NCI-H2081 (cell line): Measurements from ENCODE around the gene DRG2.

Experiments used
- DNase-seq, 2 experiments: peaks; one replicate each; lab custom pipeline; 2025; lab: John Stamatoyannopoulos, UW

Gene DRG2

DNA sequence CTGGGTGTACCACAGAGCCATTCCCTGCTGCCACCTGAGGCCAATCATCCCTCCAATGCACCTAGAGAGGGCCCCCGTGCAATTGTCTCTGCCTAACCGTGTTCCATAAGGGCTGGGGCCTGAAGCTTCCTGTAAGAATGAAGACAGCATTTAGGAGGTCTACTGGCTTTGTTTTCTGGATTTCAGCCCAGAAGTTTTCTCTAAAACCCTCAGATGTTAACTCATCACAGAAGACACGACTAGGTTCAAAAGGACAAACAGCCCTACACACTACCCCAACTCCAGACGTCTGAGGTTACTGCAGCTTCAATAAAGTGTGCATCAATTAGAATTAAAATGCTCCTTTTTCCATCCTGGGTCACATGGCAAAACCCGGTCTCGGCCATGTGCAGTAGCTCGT, 10.8 kb upstream of the DRG2 start:
- no peak for DNase-seq

DNA sequence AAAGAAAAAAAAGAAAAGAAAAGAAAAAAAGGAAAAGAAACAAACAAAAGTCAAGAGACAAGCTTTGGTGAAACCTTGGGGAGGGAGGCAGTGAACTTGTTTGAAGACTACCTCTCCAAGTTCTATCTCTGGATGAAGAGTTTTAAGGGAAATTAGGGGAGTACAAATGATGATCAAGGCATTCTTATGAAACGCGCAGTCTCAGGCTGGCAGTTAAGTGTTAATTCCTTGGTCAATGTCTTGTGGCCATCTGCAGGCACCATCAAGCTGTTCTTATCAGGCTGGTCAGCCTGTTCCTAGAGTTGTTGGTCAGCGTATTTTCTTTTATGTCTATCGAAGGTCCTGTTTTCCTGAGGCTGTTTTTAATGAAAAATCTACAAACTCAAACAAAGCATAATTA, 8.2 kb upstream of the DRG2 start:
- no peak for DNase-seq

DNA sequence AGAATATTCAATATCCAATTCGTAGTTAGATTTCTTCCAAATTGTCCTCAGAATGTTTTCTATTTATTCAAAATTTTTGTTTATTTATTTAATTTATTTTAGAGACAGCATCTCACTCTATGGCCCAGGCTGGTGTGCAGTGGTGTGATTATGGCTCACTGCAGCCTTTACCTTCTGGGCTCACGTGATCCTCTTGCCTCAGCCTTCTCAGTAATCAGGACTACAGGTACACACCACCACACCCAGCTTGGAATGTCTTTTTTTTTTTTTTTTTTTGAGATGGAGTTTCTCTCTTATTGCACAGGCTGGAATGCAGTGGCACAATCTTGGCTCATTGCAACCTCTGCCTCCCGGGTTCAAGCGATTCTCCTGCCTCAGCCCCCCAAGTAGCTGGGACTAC, 3.5 kb upstream of the DRG2 start:
- DNase-seq = no peak

DNA sequence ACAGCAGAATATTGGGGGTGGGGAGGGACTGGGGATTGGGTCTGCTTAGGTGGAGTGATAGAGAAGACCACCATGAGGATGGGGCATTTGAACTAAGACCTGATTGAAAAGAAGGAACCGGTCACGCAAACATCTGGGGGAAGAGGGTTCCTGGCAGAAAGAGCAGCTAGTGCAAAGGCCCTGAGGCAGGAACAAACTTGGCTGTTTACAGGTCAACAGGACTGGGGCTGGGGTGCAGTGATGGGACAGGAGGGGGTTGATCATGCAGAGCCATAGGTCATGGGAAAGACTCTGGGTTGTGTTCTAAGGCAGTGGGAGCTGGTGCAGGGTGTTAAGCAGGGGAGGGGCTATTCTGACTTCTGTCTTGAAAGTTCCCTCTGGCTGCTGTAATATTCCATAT, 1.9 kb downstream of the DRG2 start:
- DNase-seq = no peak

DNA sequence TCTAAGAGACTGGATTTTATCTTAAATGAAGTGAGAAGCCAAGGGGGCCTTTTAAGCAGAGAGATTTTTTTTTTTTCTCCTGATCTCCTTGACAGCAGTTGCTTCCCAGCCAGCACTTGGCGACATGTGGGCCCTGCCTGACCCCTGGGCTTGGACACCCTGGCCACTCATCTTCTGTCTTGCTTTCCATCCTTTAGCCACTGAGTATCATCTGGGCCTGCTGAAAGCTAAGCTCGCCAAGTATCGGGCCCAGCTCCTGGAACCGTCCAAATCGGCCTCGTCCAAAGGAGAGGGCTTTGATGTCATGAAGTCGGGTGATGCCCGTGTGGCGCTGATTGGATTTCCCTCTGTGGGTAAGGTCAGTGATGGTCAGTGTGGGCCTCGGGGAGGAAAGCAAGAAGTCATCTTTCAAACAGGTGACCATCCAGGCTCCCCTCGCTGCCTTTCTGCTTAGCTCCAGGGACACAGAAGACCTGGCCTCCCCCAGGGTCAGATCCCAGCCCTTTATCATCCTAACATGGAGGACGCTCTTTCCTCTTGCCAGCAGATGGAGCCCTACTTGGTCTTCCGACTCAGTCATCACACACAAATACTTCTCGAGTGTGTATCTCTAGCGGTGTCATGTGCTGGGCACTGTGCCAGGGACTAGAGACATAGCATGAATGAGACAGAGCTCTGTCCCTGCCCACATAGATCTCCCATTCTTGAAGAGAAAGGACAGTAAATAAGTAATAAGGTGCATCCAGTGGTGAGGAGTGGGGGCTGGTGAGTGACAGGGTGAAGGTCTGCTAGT, 6.1 kb downstream of the DRG2 start:
- DNase-seq = peak in 1 of 2 experiments; percentile 5

DNA sequence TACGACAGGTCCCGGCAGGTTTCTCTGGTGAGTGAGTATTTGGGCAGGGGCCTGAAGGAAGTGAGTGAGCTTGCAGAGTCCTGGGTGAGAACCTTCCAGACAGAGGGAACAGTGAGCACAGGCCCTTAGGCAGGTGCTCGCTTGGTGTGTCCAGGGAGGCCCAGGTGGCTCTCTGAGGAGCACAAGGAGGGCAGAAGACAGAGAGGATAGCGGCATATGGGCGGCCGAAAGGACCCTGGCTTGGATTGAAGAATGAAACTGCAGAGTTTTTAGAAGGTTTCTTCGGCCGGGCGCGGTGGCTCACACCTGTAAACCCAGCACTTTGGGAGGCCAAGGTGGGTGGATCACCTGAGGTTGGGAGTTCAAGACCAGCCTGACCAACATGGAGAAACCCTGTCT, 6.7 kb downstream of the DRG2 start:
- DNase-seq = no peak

DNA sequence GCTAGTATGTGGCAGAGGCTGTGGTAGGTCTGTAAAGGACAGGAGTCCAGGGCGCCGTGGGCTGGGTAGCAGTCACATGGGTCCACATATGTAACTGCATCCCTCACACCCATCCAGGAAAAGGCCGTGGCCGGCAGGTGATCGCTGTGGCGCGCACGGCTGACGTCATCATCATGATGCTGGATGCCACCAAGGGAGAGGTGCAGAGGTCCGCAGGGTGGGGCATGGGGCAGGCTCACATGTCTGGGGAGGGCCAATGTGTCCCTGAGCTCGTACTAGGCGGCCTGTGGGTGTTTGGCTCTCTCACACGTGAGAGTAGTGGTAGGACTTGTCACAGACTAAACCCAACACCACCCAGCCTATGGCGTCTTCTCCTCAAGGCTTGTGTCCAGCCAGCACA, 11.8 kb downstream of the DRG2 start:
- DNase-seq = no peak

DNA sequence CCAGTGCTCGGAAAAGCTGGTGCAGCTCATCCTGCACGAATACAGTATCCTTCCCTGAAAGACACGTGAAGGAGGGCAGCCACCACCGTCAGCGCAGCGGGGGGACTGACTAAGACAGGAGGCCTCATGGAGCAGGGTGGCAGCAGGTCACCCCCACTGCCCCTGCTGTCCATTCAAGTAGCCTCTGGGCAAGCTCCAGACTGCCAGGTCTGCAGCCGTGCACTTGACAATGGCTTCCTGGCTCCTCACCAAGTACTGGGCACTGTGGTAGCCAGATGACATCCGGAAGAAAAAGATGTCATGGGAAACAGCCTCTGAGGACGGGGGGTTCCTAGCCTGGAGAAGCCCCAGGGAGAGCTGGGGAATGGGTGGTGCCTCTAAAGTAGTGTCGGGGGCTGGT, 12.9 kb downstream of the DRG2 start:
- no peak for DNase-seq

DNA sequence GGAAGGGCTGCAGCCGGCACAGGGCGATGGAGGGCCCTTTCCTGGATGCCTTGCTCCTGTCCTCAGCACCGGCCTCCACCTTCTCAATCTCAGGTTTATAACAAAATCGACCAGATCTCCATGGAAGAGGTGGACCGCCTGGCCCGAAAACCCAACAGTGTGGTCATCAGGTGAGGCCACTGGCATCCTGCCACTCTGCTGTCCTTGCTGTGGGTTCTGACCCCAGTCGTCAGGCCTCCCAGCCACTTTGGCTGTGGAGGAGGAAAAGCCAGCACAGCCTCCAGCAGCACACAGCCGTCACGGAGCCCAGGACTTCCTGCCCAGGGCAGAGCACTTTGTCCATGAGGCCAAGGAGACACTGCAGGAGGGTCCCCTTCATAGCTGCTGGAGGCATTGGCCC, 14.1 kb downstream of the DRG2 start:
- no peak for DNase-seq

DNA sequence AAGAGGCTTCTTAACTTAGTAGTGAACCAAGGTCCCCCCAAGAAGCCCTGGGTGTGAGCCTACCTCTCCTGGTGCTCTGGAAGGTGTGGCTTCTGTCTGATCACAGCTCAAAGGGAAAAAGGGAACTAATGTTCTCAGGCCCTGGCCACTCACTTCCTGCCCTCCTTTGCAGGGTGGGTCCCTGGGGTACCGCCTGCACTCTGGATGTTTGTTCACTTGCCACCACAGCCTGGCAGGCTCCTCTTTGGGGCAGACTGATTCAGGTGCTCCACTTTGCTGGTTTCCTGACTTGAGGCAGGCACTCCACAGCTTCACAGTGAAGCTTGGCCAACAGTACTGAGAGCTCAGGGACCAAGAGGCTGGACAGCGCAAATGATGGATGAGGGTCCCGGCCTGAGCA, 14.9 kb downstream of the DRG2 start:
- DNase-seq = no peak

DNA sequence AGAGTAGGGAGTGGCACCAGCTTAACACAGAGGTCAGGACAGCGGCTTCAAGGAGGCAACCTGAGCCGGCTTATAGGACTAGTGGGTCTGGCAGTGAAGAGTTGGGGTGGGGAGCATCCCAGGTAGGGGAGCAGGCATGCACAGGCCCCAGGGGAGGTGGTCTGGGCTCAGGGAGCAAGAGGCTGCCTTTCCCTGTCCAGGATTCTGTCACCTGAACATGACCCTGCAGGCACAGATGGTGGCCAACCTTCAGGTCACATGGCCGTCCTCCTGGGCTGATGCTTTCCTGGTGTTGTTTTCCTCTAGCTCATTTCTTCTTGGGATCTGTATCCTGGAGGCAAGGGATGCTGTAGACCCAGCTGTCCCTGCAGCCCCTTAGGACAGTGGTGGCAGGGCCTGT, 17.3 kb downstream of the DRG2 start:
- no peak for DNase-seq

DNA sequence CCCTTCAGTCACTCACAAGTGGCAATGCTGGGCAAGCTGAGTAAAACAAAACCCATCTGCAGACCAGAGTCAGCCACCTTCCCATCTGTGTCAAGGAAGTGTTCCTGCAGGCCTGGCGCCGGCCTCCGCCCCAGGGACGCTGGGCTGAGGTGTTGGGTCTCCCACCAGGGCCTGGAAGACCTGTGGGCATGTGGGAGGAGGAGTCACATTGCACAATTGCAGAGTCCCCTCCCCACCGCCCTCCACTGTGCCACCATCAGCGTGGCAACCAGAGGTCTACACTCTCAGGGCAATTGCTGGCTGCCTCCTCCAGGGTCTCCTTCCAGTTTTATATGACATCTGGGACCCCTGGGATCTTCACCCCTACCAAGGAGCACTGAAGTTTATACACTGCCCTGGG, 17.8 kb downstream of the DRG2 start:
- no peak for DNase-seq

DNA sequence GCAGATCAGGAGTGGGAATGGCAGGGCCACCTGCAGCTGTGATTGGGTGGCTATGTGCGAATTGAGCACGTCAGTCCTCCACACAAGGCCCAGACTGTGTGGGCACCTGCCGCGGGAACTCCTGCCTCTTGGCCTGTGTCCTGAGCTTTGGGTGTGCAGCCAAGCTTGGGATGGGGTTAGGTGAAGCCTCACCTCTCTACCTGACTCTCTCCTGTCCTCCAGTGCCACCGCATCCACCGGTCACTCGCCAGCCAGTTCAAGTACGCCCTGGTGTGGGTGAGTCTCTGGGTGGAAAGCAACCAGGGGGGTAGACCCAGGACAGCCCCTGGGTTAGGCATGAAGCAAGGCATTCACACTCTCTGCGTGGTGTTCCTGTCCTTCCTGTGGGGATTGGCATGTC, 18.5 kb downstream of the DRG2 start:
- DNase-seq = no peak

DNA sequence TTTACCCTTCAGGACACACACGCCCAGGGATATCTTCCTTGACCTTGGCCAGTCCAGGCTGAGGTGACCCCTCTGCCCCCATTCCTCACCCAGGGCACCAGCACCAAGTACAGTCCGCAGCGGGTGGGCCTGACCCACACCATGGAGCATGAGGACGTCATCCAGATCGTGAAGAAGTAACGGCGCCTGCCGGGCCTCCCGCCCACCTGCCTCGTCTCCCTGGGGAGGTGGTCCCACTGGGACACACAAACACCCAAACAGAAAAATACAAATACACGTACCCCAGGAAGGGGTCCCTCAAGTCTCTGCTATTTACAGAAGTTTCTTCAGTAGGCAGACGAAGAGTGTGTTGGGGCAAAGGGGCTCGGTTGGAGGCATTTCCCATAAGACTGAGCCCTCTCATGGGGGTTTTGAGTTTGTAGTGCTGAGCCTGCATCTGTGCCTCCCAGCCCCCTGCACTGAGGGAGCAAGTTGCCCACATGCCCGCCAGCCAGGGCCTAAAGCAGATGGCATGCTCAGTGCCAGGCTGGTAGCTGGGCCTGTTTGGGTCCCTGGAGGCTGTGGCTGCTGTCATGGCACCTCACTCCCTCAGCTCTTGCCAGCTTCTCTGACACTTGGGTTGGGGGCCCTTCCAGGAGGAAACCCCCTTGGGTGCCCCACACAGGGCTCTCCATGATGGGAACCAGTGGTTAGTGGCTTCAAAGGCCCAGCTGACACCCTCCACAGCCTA, 19.5 kb downstream of the DRG2 start:
- DNase-seq = no peak

DNA sequence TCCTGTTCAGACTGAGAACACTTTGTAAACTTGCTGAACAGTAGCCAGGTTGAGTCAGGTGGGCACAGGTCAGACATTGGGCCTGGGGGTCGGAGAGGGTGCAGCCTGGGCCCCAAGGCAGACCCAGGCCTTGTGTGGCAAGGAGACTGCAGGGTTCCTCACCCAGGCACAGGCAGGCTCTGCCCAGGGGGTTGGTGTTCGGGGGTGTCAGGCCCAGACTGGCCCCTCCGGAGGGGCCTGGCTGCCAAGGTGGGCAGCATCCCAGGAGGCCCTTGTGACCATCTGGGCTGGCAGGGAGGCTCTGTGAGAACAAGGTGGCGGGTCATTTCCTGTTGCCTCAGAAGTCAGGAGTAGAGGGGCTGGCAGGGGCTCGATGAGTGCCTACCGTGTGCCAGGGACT, 20.2 kb downstream of the DRG2 start:
- no peak for DNase-seq

DNA sequence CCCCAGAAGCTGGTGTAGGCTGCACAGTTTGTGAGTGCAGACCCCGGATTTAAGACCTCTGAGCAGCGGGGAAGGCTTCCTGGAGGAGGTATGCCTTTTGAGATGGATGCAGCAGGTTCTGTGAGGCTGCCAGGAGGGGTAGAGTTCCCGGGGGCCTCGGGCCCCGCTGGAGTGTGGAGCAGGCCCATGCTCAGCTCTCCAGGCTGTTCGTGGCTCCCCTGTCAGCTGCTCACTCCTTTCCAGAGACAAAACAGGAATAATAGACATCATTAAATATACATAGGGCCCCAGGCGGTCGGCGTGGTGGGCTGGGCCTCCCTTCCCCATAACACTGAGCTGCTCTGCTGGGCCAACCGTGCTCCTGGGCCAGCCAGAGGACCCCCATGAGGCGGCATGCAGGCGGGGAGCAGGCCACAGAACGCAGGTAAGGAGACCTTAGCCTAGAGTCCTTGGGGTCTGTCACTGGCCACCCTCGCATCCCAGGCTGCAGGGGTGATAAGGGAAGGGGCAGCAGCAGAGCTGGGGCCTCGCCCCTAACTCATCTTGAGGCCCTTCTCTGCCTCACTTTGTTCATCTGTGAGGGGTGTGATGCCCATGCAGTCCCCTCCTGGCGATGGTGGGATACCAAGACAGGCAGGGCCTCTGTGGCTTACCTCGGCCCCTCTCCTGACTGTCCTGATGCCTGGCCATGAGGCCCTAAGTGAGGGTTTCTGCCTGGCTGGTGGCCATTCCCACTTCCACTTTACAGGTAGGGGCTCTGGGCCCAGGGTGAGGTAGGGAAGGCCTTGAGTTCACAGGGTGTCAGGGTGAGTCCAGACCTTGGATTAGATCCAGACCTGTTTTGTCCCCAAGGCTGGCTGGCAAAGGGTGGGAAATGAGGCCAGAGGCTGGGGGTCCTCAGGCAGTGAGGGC, 20.9 kb downstream of the DRG2 start, which contains the start of gene MYO15A:
Gene MYO15A (plus strand): TSS at position 356 of the 912 bp plus-strand sequence. CDS start 10,045 bp downstream, outside the sequence.
- DNase-seq = no peak

DNA sequence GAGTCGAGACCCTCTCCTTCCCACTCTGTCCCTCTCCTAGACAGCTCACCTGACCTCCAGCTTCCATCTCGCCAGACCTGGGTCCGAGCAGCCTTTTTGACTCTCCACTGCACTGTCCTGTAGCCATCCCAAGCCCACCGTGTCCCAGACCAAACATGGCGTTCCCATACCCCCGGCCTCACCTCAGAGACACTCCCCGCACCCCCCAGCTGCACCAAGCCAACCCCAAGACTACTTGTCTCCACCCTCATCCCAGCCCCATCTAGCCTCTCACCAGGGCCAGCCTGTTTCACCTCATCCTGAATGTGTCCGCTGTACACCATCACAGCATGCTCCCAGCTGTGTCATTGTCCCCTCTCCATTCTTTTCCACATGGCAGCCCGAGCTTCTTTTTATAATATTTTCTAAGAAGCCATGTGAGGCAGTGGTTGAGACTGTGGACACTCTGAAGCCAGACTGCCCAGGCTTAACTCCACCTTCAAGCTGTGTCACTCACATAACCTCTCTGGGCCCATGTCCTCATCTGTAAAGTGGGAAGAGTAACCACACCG, 22.3 kb downstream of the DRG2 start:
- DNase-seq = no peak

DNA sequence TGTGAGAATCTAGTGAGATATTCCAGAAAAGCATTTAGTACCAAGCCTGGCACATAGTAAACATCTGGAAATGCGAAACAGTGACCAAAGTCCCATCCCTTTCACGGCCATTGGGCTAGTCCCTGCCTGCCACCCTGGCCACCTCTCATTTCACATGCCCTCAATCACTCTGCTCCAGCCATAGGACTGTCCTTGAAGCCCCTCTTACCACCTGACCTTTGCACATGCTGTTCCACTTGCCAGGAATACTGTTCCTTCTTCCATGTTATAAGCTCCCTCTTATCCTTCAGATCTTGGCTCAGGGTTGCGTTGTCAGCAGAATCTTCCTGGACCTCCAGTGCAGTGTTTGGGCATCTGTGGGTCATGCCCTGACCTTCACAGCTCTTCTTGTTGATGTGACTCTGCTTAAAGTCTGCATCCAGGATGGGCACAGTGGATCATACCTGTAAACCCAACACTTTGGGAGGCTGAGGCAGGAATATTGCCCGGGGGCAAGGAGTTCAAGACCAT, 22.9 kb downstream of the DRG2 start:
- DNase-seq = no peak

DNA sequence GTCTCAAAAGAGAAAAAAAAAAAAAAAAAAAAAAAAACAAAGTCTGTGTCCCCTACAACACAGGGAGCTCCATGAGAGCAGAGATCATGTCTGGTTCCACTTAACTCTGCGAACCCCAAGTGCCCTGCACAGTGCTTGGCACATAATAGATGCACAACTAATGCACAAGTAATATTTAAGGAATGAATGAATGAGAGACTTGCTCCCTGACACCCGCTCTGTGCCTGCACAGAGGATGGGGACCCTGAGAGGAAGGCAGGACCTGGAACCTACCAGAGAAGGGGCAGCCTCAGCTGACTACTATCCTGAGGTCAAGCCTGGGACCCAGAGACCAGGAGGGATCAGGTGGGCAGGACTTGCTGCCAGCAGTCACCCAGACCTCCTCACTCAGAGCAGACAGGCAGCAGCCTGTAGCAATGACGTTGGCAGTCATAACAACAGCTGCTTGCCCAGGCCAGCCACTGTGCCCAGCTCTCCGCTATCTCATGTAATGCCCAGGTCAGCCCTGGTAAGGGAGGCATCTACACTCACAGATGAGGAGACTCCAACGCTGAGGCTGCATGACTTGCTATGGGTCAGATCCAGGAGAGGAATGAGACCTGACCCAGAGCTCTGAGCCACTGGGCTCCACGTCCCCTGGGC, 23.7 kb downstream of the DRG2 start:
- no peak for DNase-seq

DNA sequence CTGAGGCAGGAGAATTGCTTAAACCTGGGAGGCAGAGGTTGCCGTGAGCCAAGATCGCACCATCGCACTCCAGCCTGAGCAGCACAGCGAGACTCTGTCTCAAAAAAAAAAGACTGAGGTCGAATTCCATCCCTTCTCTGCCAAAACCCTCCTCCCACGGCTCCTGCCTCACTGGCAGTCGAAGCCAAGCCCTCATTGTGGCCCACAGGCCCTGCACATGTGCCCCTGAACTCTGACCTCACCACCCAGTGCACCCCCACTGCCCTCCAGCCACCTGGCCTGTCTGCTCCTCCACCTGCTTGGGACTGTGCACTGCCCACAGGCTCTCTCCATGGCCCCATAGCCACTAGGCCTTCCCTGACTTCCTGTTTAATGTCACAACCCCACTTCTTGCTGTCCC, 27.8 kb downstream of the DRG2 start:
- no peak for DNase-seq

DNA sequence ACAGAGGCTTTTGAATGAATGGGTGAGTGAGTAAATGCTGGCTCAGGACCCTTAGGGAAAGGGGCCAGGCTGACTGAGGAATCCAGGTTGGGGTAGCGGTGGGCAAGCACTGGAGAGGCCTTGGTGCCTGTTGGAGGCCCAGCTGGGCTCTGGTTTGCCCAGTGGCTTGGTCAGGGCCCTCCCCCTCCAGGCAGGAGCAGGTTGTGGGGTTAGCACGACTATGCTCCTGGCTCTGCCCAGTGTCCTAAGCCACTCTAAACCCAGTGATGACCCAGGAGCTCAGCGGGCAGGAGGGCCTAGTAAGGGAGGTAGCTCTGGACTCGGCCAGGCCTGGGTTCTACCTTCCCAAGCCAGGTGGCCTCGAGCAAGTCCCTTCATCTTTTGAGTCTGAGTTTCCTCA, 28.3 kb downstream of the DRG2 start:
- DNase-seq = no peak

DNA sequence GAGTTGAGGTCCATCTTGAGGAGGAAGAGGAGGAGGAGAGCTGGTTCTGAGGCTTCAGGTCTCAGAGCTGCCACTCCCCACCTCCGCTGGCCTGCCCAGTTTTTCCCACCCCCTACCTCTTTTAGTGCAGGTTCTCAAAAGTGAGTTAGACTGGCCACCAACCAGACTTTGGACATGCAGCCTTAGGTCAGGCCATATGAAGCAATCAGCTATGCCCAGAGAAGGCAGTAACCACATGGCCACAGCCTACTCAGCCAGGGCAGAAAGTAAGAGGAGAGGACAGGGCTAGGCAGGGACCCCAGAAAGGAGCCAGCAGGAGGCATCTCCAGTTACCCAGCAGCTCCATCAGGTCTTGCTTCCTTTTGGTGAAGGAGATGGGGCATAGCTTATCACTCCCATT, 29.8 kb downstream of the DRG2 start:
- DNase-seq = no peak
